Smooth muscle cell (in vitro differentiated cells): Measurements from ENCODE around the gene CORIN. TPM values are rescaled to one million over a fixed set of nuclear protein-coding genes. Genes with fewer than 3 reads are reported as not detected.

Experiments
- DNase-seq: peaks from one replicate; lab custom pipeline; 2025; ENCODE audit not compliant: unreplicated experiment; lab: John Stamatoyannopoulos, UW
- H2AFZ ChIP-seq: fragments of 200-600 bp; sonication (generic); 2 replicates; pipeline ENCODE4 v1.6.0; 2016; ENCODE audit warnings: antibody characterized with exemption, low read depth, mild to moderate bottlenecking
- H3F3A ChIP-seq: fragments of 200-600 bp; sonication (generic); 2 replicates; pipeline ENCODE4 v1.6.0; 2017; ENCODE audit warnings: antibody characterized with exemption, low read depth
- H3K27ac ChIP-seq: fragments of 200-600 bp; sonication (generic); 2 replicates; pipeline ENCODE4 v1.5.1; 2016; ENCODE audit warnings: low read depth, mild to moderate bottlenecking
- H3K27me3 ChIP-seq: fragments of 200-600 bp; sonication (generic); 2 replicates; pipeline ENCODE4 v1.6.1; 2016; ENCODE audit warnings: low read depth, mild to moderate bottlenecking
- H3K36me3 ChIP-seq: fragments of 200-600 bp; sonication (generic); 2 replicates; pipeline ENCODE4 v1.5.1; 2016; ENCODE audit warnings: low read depth
- H3K4me1 ChIP-seq: fragments of 200-600 bp; sonication (generic); 2 replicates; pipeline ENCODE4 v1.5.1; 2016; ENCODE audit warnings: low read depth
- H3K4me2 ChIP-seq: fragments of 200-600 bp; sonication (generic); 2 replicates; pipeline ENCODE4 v1.6.0; 2016; ENCODE audit warnings: mild to moderate bottlenecking
- H3K4me3 ChIP-seq: fragments of 200-600 bp; sonication (generic); 2 replicates; pipeline ENCODE4 v1.5.1; 2016; ENCODE audit warnings: mild to moderate bottlenecking
- H3K79me2 ChIP-seq: fragments of 200-600 bp; sonication (generic); 2 replicates; pipeline ENCODE4 v1.6.0; 2016; ENCODE audit warnings: low read depth, mild to moderate bottlenecking
- H3K9ac ChIP-seq: fragments of 200-600 bp; sonication (generic); 2 replicates; pipeline ENCODE4 v1.6.0; 2016; ENCODE audit warnings: low read depth
- H3K9me3 ChIP-seq: fragments of 200-600 bp; sonication (generic); replicated peaks from 2 replicates; pipeline ENCODE4 v1.5.1; 2016; ENCODE audit warnings: low read depth
- H4K20me1 ChIP-seq: fragments of 200-600 bp; sonication (generic); 2 replicates; pipeline ENCODE4 v1.6.0; 2016; ENCODE audit warnings: low read depth
- WGBS: methylation state at CpG from one replicate; pipeline ENCODE4 v1.1.7; 2016; ENCODE audit warnings: low lambda C conversion rate; 5-methylcytosine and 5-hydroxymethylcytosine counted together
- polyA plus RNA-seq: library from polyadenylated mRNA; unstranded; fragments of >200 nt; fragmentation: Nextera tagmentation; extraction: Ambion mirVana; gene quantifications from 2 replicates; pipeline ENCODE4 v1.2.1, GENCODE V29; 2016
- total RNA-seq: library from RNA; depleted of rRNA; stranded (reverse); fragments of >200 nt; gene quantifications from 2 replicates; pipeline ENCODE4 v1.2.3, GENCODE V29; 2014
- TF ChIP-seq, protein P1 (sequence below): fragments of 200-600 bp; sonication (generic); IDR thresholded peaks from 2 replicates; pipeline ENCODE4 v1.5.1; 2017; ENCODE audit warnings: borderline replicate concordance, mild to moderate bottlenecking, antibody characterized with exemption; ENCODE audit not compliant: insufficient read depth, poor library complexity, severe bottlenecking

The CORIN gene
- total and polyA plus RNA-seq, 2 experiments from 2014 or later: 0.27 to 1.8 TPM

GRCh38 chr4:47863486-47863885, 25.6 kb upstream of the CORIN start:
- peaks cover 7% of the 10 kb centered on the region for H3K79me2 ChIP-seq
- H3K27ac ChIP-seq: no peak overlapping the region
- no peak overlapping the region for H3K9ac ChIP-seq
- no peaks in the 10 kb centered on the region for H3K36me3 ChIP-seq
- 83% methylated on average over 4 of the region's 4 CpGs for WGBS
- no peaks in the 10 kb centered on the region for H3K27me3 ChIP-seq
- TF ChIP-seq, protein P1, sequence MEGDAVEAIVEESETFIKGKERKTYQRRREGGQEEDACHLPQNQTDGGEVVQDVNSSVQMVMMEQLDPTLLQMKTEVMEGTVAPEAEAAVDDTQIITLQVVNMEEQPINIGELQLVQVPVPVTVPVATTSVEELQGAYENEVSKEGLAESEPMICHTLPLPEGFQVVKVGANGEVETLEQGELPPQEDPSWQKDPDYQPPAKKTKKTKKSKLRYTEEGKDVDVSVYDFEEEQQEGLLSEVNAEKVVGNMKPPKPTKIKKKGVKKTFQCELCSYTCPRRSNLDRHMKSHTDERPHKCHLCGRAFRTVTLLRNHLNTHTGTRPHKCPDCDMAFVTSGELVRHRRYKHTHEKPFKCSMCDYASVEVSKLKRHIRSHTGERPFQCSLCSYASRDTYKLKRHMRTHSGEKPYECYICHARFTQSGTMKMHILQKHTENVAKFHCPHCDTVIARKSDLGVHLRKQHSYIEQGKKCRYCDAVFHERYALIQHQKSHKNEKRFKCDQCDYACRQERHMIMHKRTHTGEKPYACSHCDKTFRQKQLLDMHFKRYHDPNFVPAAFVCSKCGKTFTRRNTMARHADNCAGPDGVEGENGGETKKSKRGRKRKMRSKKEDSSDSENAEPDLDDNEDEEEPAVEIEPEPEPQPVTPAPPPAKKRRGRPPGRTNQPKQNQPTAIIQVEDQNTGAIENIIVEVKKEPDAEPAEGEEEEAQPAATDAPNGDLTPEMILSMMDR: no peak
- H3K4me1 ChIP-seq: no peaks in the 10 kb centered on the region
- H3F3A ChIP-seq: no peaks in the 10 kb centered on the region
- no peaks in the 10 kb centered on the region for H3K9me3 ChIP-seq
- no peak overlapping the region for H3K4me2 ChIP-seq
- no peak overlapping the region for H3K4me3 ChIP-seq
- DNase-seq: no peak
- no peak overlapping the region for H2AFZ ChIP-seq
- peaks cover 7% of the 10 kb centered on the region for H4K20me1 ChIP-seq

GRCh38 chr4:47862297-47862696, 24.4 kb upstream of the CORIN start:
- H3K9me3 ChIP-seq: no peaks in the 10 kb centered on the region
- WGBS: 89% methylated on average over 3 of the region's 3 CpGs
- H3K79me2 ChIP-seq: peaks cover 5% of the 10 kb centered on the region
- H2AFZ ChIP-seq: no peak overlapping the region
- no peaks in the 10 kb centered on the region for H3F3A ChIP-seq
- peak overlapping the region; percentile 6 for H3K27ac ChIP-seq
- H3K36me3 ChIP-seq: no peaks in the 10 kb centered on the region
- H3K4me1 ChIP-seq: no peaks in the 10 kb centered on the region
- H3K9ac ChIP-seq: no peak overlapping the region
- TF ChIP-seq, protein P1: no peak
- H3K4me2 ChIP-seq: peak overlapping the region; percentile 15
- H3K27me3 ChIP-seq: no peaks in the 10 kb centered on the region
- no peak for DNase-seq
- H4K20me1 ChIP-seq: peaks cover 7% of the 10 kb centered on the region
- no peak overlapping the region for H3K4me3 ChIP-seq

DNA sequence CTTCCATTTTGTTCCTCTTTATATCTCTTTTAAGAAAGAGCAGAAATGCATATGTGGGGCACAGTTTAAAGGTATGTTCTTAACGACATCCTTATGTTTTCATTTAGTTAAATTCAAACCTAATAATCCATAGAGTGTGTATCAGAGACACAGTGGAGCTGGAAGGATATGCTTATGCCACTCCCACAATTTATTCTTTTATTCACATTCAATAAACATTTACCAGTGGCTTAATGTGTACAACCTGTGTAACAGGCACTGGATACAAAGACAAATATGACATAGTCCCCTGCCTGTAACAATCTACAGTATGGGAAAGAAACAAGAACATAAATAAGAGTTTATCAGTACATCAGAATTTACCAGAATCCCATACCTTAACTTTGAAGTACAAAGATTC, 22.4 kb upstream of the CORIN start:
- 97% methylated on average over 1 of the region's 1 CpG for WGBS
- no peak for DNase-seq
- Histone ChIP-seq H4K20me1 (no peaks in the 10 kb centered on the region), H3K9ac (no peak overlapping the region), H3K27me3 (no peaks in the 10 kb centered on the region), H3K36me3 (no peaks in the 10 kb centered on the region), H3K4me1 (no peaks in the 10 kb centered on the region), H3K4me2 (no peak overlapping the region), H2AFZ (no peak overlapping the region), H3K79me2 (no peaks in the 10 kb centered on the region), H3K9me3 (no peaks in the 10 kb centered on the region), H3K4me3 (no peak overlapping the region), H3F3A (no peaks in the 10 kb centered on the region), H3K27ac (no peak overlapping the region)
- TF ChIP-seq, protein P1: no peak

DNA sequence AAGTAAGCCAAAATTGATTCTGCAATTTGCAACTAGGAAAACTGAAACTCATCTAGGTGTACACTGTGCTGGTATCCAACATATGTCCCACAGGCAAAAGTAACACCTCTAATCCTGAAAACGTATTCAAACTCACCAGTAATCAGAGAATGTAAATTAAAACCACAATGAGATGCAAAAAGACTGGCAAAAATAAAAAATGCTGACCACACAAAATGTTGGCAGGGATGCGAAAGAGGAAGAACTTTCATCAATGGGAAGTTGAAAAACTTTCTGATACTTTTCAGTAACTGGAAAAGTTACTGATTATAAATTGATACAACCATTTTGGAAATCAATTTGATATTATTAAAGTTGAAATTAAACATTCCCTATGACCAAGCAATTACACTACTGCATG, 20.1 kb upstream of the CORIN start:
- Histone ChIP-seq H3K36me3 (peaks cover 4% of the 10 kb centered on the region), H3K27me3 (no peaks in the 10 kb centered on the region), H3K4me2 (no peak overlapping the region), H3F3A (no peaks in the 10 kb centered on the region), H3K9ac (no peak overlapping the region), H3K79me2 (no peaks in the 10 kb centered on the region), H4K20me1 (no peaks in the 10 kb centered on the region), H3K4me3 (no peak overlapping the region), H3K4me1 (no peaks in the 10 kb centered on the region), H3K27ac (no peak overlapping the region), H2AFZ (no peak overlapping the region), H3K9me3 (no peaks in the 10 kb centered on the region)
- TF ChIP-seq, protein P1: no peak
- DNase-seq: no peak
- 96% methylated on average over 2 of the region's 2 CpGs for WGBS
